HG02642 (cell line): ENCODE results near the gene PHF2.

Experiments
- ATAC-seq: cut with Tn5 transposase; IDR thresholded peaks from one replicate; pipeline ENCODE4 v1.9.1; 2021; ENCODE audit warnings: mild to moderate bottlenecking; ENCODE audit not compliant: unreplicated experiment, poor library complexity

Gene PHF2

GRCh38 chr9:93567271-93567959 lies 9.0 kb upstream of the PHF2 start:
- ATAC-seq, result no peak

- no peak for ATAC-seq
Measured at GRCh38 chr9:93568169-93568568, 8.2 kb upstream of the PHF2 start.

DNA sequence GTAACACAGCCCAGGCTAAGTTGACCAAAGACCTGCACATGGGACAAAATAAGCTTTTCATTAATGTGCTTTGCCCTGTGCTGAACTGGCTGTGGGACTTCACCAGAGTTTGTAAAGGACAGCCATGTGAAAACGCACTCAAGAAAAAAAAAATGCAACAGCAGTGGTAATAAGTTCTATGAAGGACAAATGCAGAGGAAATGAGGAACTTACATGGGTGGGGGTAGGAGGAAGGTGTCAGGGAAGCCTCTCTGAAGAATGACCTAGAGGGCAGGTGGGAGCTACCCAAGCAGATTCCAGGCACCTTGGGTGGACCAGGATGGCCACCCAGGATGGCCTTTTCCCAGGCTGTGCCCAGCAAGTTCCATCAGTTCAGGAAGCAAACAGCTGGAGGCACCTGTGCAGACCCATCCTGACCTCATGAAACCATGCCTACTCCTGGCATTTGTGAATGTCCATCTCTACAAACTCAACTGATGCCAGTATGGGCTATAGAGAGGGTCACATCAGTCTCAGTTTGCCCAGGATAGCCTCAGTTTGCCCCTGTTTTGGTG lies 6.7 kb upstream of the PHF2 start:
- no peak for ATAC-seq

DNA sequence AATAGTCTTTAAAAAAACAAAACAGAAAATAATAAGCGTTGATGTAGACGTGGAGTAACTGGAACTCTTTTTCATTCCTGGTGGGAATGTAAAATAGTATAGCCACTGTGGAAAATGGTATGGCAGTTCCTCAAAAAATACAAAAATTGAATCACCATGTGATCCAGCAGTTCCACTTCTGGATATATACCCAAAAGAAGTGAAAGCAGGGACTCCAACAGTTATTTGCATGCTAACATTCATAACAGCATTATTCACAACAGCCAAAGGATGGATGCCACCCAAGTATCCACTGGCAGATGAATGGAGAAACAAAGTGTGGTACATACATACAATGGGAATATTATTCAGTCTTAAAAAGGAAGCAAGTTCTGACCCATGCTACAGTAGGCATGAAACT lies 4.2 kb upstream of the PHF2 start:
- ATAC-seq, result no peak

DNA sequence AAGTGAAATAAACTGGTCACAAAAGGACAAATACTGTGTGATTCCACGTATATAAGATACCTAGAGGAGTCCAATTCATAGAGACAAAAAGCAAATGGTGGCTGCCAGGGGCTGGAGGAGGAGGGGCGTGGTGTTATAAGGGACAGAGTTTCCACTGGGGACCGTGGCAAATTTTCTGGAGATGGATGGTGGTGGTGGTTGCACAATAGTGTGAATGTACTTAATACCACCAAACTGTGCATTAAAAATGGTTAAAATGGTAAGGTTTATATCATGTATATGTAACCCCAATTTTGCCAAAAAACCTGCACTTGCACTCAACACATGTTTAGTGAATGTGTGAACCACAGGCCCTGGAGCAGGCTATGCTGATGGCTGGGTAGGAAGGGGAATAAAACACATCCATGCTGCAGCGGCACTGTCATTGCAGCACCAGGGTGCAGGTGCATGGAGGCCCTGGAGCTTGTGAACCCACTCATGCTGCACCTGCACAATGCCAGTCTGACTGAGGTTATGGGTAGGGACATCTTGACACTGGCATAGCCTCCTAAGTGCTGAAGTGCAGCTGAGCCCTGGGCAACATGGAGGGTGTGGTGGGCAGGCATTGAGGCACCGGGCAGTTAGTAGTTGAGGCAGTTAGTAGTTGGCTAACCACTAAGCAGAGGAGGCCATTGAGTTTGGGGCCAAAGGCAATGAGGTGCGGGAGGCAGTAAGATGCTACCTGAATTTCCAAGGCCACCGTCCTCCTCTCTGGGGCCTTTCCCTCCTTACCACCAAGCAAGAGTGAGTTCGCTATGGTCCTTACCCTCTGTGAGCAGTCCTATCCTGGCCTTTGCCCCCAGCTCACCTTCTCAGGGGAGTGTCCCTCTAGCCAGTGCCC lies 3.5 kb upstream of the PHF2 start:
- no peak for ATAC-seq

DNA sequence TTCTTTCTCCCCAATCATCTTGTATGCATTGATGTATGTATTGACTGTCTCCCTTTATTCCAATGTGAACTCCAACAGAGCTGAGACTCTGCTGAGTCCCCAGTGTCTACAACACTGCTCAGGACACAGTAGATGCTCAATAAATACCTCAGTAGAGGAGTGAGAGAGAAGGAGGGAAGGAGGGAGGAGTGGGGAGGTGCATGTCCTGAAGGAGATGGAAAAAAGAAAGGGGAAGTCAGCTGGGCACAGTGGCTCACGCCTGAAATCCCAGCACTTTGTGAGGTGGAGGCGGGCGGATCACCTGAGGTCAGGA lies 2.9 kb upstream of the PHF2 start:
- no peak for ATAC-seq

GRCh38 chr9:93574091-93574899 lies 2.1 kb upstream of the PHF2 start:
- no peak for ATAC-seq

DNA sequence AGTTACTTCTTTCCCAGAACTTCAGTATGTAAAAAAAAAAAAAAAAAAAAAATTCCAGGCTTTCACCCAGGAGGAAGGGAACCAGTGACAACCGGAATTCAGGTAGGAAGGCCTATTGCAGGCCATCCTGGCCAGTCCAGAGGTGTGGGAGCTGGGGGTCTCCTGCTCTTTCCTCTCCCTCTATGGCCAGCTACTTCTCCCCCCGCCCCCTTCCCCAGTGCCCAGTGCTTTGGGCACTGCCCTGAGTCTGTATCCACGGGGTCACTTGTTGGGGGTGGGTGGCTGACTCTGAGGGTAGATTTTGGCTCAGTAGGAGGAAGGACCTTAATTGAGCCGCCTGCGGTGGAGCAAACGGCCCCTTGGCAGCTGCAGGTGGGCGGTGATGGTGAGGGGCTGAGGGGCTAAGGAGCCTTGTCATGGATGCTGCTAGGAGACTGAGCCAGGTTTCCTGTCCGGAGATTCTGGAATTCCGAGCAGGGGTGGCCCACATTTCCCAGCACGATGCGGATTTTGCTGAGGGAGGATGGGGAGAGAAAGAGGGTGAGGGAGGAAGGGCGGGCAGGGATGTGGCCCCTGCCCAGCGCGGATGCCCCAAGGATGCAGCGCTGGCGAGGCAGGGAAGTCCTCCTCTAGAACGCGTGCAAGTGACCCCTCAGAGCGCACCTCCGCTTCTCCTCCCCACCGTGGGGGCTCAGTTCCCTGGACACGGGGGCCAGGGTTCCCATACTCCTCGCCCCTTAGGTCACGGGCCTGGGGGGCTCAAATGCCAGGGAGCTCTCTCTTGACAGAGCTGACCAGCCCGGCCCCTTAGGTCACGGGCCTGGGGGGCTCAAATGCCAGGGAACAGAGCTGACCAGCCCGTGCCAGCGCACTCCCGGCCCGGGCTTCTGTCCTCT lies 1.2 kb upstream of the PHF2 start:
- no peak for ATAC-seq

DNA sequence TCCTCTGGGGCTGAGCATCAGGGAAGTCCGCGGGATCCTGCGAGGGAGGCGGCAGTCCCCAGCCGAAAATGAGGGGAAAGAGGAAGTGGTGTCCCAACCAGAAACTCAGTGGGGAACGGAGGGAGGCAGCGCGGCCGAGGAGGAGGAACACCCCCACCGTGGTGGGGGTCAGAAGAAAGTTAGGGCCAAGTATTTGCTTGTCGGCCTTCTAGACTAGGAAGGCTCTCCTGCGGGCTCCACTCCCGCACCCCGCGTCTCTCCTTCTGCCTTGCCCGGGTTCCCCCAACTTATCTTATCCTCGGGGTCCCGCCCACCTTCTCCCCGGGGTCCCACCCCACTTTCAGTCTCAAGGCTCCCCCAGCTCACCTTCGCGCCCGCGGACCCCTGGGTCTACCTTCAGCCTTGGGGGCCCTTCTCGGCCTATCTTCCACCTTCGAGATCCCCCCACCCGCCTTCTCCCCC lies 557 bp upstream of the PHF2 start:
- peak; percentile 35 for ATAC-seq

DNA sequence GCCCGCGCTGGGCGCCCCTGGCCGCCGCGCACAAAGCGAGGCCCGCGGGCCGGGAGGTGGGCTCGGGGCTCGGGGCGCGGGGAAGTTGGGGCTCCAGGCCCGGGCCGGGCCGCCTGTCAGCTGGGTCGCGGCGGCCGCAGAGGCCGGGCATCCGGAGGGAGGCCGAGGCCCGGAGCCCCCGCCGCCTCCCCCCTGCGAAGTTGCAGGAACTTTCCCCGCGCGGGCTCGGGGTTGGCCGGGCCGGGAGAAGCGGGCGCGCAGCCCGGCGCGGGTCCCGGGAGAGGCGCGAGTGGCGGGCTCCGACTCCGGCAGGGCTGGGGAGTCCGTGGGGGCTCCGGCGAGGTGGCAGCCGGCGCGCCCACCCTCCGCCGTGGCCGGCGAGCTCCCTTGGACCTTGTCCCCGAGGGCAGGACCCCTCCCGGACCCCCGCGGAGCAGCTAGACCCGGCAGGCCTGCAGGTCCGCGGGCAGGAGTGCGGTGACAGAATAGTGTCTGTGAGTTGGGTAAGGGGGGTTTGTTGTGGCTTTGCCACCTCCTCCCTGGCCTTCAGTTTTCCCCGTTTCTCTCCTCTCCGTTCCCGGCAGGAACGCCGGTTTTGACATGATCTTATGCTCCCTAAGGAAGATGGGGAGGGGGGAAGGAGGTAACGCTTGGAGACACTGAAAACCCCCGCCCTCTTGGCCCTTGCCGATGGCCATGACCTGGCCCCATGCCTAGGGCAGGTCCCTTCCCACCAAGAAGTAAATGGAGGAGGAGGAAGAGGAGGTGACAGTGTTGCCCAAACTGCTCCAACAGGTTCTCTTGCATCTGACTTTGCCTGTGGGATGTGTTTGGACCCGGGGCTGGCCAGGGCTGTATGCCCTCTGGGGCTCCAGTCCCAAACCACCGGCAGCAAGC lies 942 bp downstream of the PHF2 start:
- ATAC-seq, result peak; percentile 23

DNA sequence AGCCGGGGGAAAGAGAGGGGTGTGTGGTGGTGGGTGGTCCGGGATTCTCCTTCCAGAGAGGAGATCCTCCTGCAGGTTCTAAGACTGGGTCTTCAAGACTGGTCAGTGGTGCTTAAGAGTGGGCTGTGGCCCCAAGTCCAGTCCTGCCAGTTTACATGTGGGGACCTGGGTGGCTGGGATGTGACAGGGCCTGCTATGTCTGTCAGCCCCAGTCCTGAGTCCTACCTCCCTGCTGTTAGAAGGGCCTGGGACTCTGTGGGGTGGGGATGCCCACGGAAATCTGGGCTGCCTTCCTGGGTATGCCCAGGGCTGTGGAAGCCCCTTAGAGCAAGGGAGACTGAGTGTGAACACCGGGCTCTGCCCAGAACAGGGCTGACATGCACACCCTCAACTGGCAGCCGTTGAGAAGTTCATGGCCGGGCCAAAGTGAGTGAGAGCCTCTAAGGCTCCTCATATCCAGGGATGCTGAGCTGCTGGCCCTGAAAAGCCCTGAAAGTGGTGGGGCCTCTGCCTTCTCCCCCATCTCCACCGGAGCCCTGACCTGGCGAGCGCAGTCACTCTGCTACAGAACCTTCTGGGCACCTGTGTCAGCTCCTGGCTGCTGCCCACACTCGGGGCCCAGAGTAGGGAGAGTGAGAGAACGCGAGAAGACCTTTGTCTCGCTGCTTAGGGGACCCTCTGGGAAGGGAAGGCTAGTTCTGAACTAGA lies 1.7 kb downstream of the PHF2 start:
- no peak for ATAC-seq

GRCh38 chr9:93578844-93579243 lies 2.5 kb downstream of the PHF2 start:
- ATAC-seq, result no peak

GRCh38 chr9:93579711-93580516 lies 3.5 kb downstream of the PHF2 start:
- ATAC-seq, result no peak

DNA sequence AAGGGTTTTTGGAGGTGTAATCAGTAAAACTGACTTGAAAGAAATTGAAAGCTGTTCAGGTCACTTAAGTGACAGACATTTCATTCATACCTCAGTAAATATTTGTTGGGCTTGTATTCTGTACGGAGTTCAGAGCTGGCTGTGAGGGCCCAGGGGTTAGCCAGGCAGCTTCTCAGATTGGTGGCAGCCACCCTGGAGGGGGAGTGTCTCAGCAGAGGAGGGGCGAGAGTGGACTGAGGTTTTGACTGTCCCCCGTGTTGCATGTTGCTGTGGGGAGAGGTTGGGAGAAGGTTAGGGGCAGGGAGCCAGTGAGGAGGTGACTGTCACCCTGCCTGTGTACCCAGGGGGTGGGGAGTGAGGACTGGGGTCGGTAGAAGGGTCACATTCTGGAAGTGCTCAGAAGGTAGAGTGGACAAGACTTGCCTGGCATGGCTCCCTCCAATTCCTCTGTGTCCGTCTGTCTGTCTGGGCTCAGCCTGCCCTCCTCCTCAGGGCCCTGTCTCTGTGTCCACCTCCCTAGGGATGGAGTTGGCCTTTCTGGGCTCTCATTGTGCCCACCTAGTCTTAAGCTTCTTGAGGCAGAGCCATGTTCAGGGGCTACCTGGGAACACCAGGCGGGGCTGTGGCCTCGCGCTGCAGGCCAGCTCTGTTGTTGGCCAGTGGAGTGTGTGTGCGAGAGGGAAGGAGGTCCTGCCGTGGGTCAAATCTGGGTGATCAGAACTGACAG lies 4.4 kb downstream of the PHF2 start:
- ATAC-seq, result no peak

- no peak for ATAC-seq
Measured at GRCh38 chr9:93582115-93582514, 5.7 kb downstream of the PHF2 start.

- no peak for ATAC-seq
Measured at GRCh38 chr9:93582550-93582949, 6.2 kb downstream of the PHF2 start.

- ATAC-seq, result no peak
Measured at GRCh38 chr9:93585259-93585658, 8.9 kb downstream of the PHF2 start.
